H1 (cell line): ENCODE results near the gene TMEM273. TPM values are rescaled to one million over a fixed set of nuclear protein-coding genes. Genes with fewer than 3 reads are reported as not detected.

Experiments used
- CTCF ChIA-PET: fragments of 300-600 bp; sonication (Branson Sonifier 250); formaldehyde crosslinking; loops from one replicate; lab custom pipeline; 2021; ENCODE audit not compliant: partially characterized antibody; lab: Charles Lee
- POLR2A ChIA-PET: fragments of 300-600 bp; sonication (Branson Sonifier 250); formaldehyde crosslinking; loops from one replicate; lab custom pipeline; 2021; ENCODE audit warnings: inconsistent platforms; ENCODE audit not compliant: partially characterized antibody; lab: Charles Lee
- DNase-seq, 2 experiments: peaks; one replicate each; pipeline versions ENCODE4 v3.0.0 to v3.0.0-alpha.2; 2010 to 2022; ENCODE audit warnings: low spot score in 2 of 2, low read depth in 1 of 2, mixed read lengths in 1 of 2
- FAIRE-seq: peaks from 2 replicates; lab custom pipeline; 2011; peaks lifted over from hg19 to GRCh38; lab: Jason Lieb, UNC
- H2AFZ ChIP-seq: 2 replicates; pipeline ENCODE4 v1.8.1; 2012; ENCODE audit warnings: low read length, inconsistent platforms
- H2AK5ac ChIP-seq: 2 replicates; pipeline ENCODE4 v1.6.1; 2013; ENCODE audit warnings: low read depth, low read length
- H2BK120ac ChIP-seq: replicated peaks from 2 replicates; pipeline ENCODE3; 2013; ENCODE audit warnings: low read depth, low read length, inconsistent platforms
- H2BK12ac ChIP-seq: 2 replicates; pipeline ENCODE4 v1.6.1; 2013; ENCODE audit warnings: low read depth, low read length
- H2BK15ac ChIP-seq: 2 replicates; pipeline ENCODE4 v1.6.1; 2013; ENCODE audit warnings: low read length
- H2BK20ac ChIP-seq: 2 replicates; pipeline ENCODE4 v1.6.1; 2013; ENCODE audit warnings: low read length
- H2BK5ac ChIP-seq: 2 replicates; pipeline ENCODE4 v1.6.1; 2013; ENCODE audit warnings: low read depth, low read length
- H3K14ac ChIP-seq: 2 replicates; pipeline ENCODE4 v1.6.1; 2013; ENCODE audit warnings: inconsistent platforms; ENCODE audit not compliant: insufficient read length
- H3K18ac ChIP-seq: 2 replicates; pipeline ENCODE4 v1.6.1; 2013; ENCODE audit warnings: low read length; ENCODE audit errors: extremely low read depth
- H3K23ac ChIP-seq: 2 replicates; pipeline ENCODE4 v1.6.1; 2013; ENCODE audit warnings: inconsistent platforms; ENCODE audit not compliant: insufficient read length
- H3K23me2 ChIP-seq: 2 replicates; pipeline ENCODE4 v1.6.1; 2013; ENCODE audit warnings: low read depth, low read length
- H3K27ac ChIP-seq: 2 replicates; pipeline ENCODE4 v1.6.1; 2011; ENCODE audit warnings: low read depth, low read length, inconsistent platforms
- H3K27me3 ChIP-seq, 4 experiments: replicated peaks in 1 of 4; 1 replicate in 1 of 4; 2 replicates in 3 of 4; pipeline versions ENCODE4 v1.6.1 to v1.8.1; 2011 to 2013; ENCODE audit warnings: low read length in 3 of 4, mild to moderate bottlenecking in 3 of 4, inconsistent platforms in 2 of 4, mixed read lengths in 2 of 4, moderate library complexity in 1 of 4; ENCODE audit not compliant: control insufficient read depth in 3 of 4, insufficient read depth in 3 of 4; ENCODE audit errors: extremely low read depth in 1 of 4
- H3K36me3 ChIP-seq, 4 experiments: 2 replicates each; pipeline versions ENCODE4 v1.6.1 to v1.8.1; 2011 to 2013; ENCODE audit warnings: mild to moderate bottlenecking in 4 of 4, low read length in 3 of 4, moderate library complexity in 2 of 4, control low read depth in 1 of 4, inconsistent platforms in 1 of 4; ENCODE audit not compliant: insufficient read depth in 4 of 4, control insufficient read depth in 2 of 4
- H3K4ac ChIP-seq: replicated peaks from 2 replicates; pipeline ENCODE3; 2013; ENCODE audit warnings: low read length, low read depth, mixed read lengths, inconsistent platforms; ENCODE audit not compliant: insufficient read length
- H3K4me1 ChIP-seq, 4 experiments: replicated peaks in 1 of 4; 1 replicate in 1 of 4; 2 replicates in 3 of 4; pipeline versions ENCODE4 v1.6.1 to v1.8.1; 2011 to 2013; ENCODE audit warnings: low read length in 3 of 4, inconsistent platforms in 2 of 4, mixed read lengths in 1 of 4; ENCODE audit not compliant: insufficient read depth in 4 of 4, control insufficient read depth in 3 of 4
- H3K4me2 ChIP-seq, 2 experiments: 2 replicates each; pipeline versions ENCODE4 v1.6.1 to v1.8.1; 2011 to 2013; ENCODE audit warnings: low read depth in 2 of 2, low read length in 2 of 2, control low read depth in 1 of 2, inconsistent platforms in 1 of 2, mild to moderate bottlenecking in 1 of 2; ENCODE audit not compliant: insufficient read depth in 1 of 2
- H3K4me3 ChIP-seq, 4 experiments: fragments of 200-600, 300-600 bp in 1 of 4; sonication (generic), shearing (Covaris generic), sonication (Bioruptor Twin) in 1 of 4; 2 replicates each; pipeline versions ENCODE4 v1.5.1 to v1.8.1; 2011 to 2016; ENCODE audit warnings: low read length in 4 of 4, low read depth in 3 of 4, control low read depth in 2 of 4, inconsistent platforms in 2 of 4, mild to moderate bottlenecking in 2 of 4, mixed read lengths in 1 of 4, moderate library complexity in 1 of 4; ENCODE audit not compliant: insufficient read depth in 2 of 4; ENCODE audit errors: extremely low read depth in 1 of 4
- H3K56ac ChIP-seq: replicated peaks from 2 replicates; pipeline ENCODE3; 2013; ENCODE audit warnings: low read depth, mild to moderate bottlenecking, mixed read lengths, low read length, inconsistent platforms; ENCODE audit not compliant: insufficient read length
- H3K79me1 ChIP-seq: 2 replicates; pipeline ENCODE4 v1.6.1; 2013; ENCODE audit warnings: low read depth, low read length, control low read depth
- H3K79me2 ChIP-seq, 2 experiments: 2 replicates each; pipeline versions ENCODE4 v1.6.1 to v1.8.1; 2012 to 2013; ENCODE audit warnings: low read length in 2 of 2, mild to moderate bottlenecking in 2 of 2, inconsistent platforms in 1 of 2; ENCODE audit not compliant: insufficient read depth in 2 of 2, control insufficient read depth in 1 of 2
- H3K9ac ChIP-seq, 4 experiments: replicated peaks in 1 of 4; 1 replicate in 1 of 4; 2 replicates in 3 of 4; pipeline versions ENCODE4 v1.6.1 to v1.8.1; 2011 to 2013; ENCODE audit warnings: low read depth in 3 of 4, low read length in 3 of 4, control low read depth in 2 of 4, mild to moderate bottlenecking in 2 of 4, moderate library complexity in 2 of 4, inconsistent platforms in 1 of 4; ENCODE audit errors: extremely low read depth in 1 of 4
- H3K9me3 ChIP-seq, 2 experiments: 2 replicates each; pipeline versions ENCODE4 v1.6.1 to v1.8.1; 2012 to 2013; ENCODE audit warnings: mild to moderate bottlenecking in 2 of 2, moderate library complexity in 2 of 2, control low read depth in 1 of 2, inconsistent platforms in 1 of 2, low read depth in 1 of 2, low read length in 1 of 2, mixed read lengths in 1 of 2; ENCODE audit not compliant: insufficient read depth in 2 of 2
- H4K20me1 ChIP-seq, 2 experiments: replicated peaks in 1 of 2; 2 replicates each; pipeline versions ENCODE3 to v1.8.1; 2011 to 2013; ENCODE audit warnings: inconsistent platforms in 2 of 2, low read length in 2 of 2, mild to moderate bottlenecking in 1 of 2; ENCODE audit not compliant: insufficient read depth in 2 of 2, control insufficient read depth in 1 of 2
- H4K5ac ChIP-seq: 2 replicates; pipeline ENCODE4 v1.6.1; 2013; ENCODE audit warnings: low read length, low read depth, mixed read lengths, inconsistent platforms; ENCODE audit not compliant: insufficient read length
- H4K8ac ChIP-seq: 2 replicates; pipeline ENCODE4 v1.8.0; 2013; ENCODE audit warnings: mild to moderate bottlenecking, moderate library complexity, low read length, inconsistent platforms; ENCODE audit not compliant: insufficient read depth; ENCODE audit errors: extremely low read depth
- H4K91ac ChIP-seq: replicated peaks from 2 replicates; pipeline ENCODE3; 2013; ENCODE audit warnings: low read length, mixed read lengths, inconsistent platforms; ENCODE audit not compliant: insufficient read length
- BACH1 ChIP-seq: IDR thresholded peaks from 2 replicates; pipeline ENCODE4 v1.6.1; 2012; ENCODE audit warnings: low read length, improper control_type of control experiment
- CTBP2 ChIP-seq: IDR thresholded peaks from 2 replicates; pipeline ENCODE4 v1.7.0; 2011; ENCODE audit warnings: borderline replicate concordance, mild to moderate bottlenecking, moderate library complexity, mixed read lengths, low read length; ENCODE audit not compliant: insufficient read depth, insufficient read length
- EGR1 ChIP-seq: IDR thresholded peaks from 2 replicates; pipeline ENCODE4 v1.6.1; 2011; ENCODE audit warnings: low read depth, low read length, borderline replicate concordance
- GABPA ChIP-seq: IDR thresholded peaks from 2 replicates; pipeline ENCODE4 v1.6.1; 2011; ENCODE audit warnings: mild to moderate bottlenecking, low read length, moderate library complexity, borderline replicate concordance; ENCODE audit not compliant: insufficient read depth
- HDAC2 ChIP-seq, 2 experiments: fragments of 300-600 bp in 1 of 2; sonication (generic) in 1 of 2; IDR thresholded peaks; 2 replicates each; pipeline ENCODE4 v1.6.1; 2011 to 2012; ENCODE audit warnings: low read depth in 2 of 2, low read length in 2 of 2, mild to moderate bottlenecking in 2 of 2, moderate library complexity in 2 of 2, borderline replicate concordance in 1 of 2, inconsistent platforms in 1 of 2
- KDM1A ChIP-seq: fragments of 200-600, 300-600 bp; sonication (generic); IDR thresholded peaks from 2 replicates; pipeline ENCODE4 v1.7.1; 2016; ENCODE audit warnings: mild to moderate bottlenecking, low read length, borderline replicate concordance
- POLR2A ChIP-seq, 2 experiments: IDR thresholded peaks; 1 replicate in 1 of 2; 2 replicates in 1 of 2; pipeline ENCODE4 v1.6.1; 2011; ENCODE audit warnings: low read depth in 2 of 2, low read length in 2 of 2, mild to moderate bottlenecking in 2 of 2; ENCODE audit errors: control extremely low read depth in 1 of 2
- RBBP5 ChIP-seq: IDR thresholded peaks from 2 replicates; pipeline ENCODE4 v1.7.1; 2012; ENCODE audit warnings: low read depth, mild to moderate bottlenecking, inconsistent platforms, low read length, moderate library complexity, borderline replicate concordance
- SUZ12 ChIP-seq: fragments of 200-600 bp; sonication (generic); IDR thresholded peaks from 2 replicates; pipeline ENCODE4 v1.6.1; 2012; ENCODE audit warnings: mild to moderate bottlenecking, inconsistent platforms, low read length, moderate library complexity, mixed read lengths
- WGBS, 2 experiments: shearing (Covaris generic) in 1 of 2; methylation state at CpG; one replicate each; pipeline versions ENCODE4 v1.1.6 to v1.1.7; 2013 to 2015; ENCODE audit warnings: low lambda C conversion rate in 2 of 2, mixed read lengths in 2 of 2, inconsistent platforms in 1 of 2, low coverage in 1 of 2, missing lambda C conversion rate in 1 of 2; ENCODE audit not compliant: insufficient replicate concordance in 2 of 2, insufficient coverage in 1 of 2, insufficient read length in 1 of 2; ENCODE audit errors: extremely low coverage in 1 of 2, missing lambda C conversion rate in 1 of 2; 5-methylcytosine and 5-hydroxymethylcytosine counted together
- polyA plus RNA-seq, 7 experiments: library from polyadenylated mRNA; depleted of rRNA in 3 of 7; stranded (reverse) in 5 of 7; unstranded in 2 of 7; fragments of >200 nt in 5 of 7; fragments of 200-250 nt in 2 of 7; gene quantifications; 1 replicate in 5 of 7; 2 replicates in 1 of 7; 4 replicates in 1 of 7; pipeline versions ENCODE4 v1.2.1 to v1.2.3, GENCODE V29; 2011 to 2013; ENCODE audit warnings: missing spikeins in 2 of 7, mixed read lengths in 2 of 7
- total RNA-seq: library from RNA; stranded (reverse); fragmentation: NEBNext Ultra II Directional; extraction: Animal tissue kit (Norgen Biotek cat#: 25700); gene quantifications from 2 replicates; pipeline ENCODE4 v1.2.1, GENCODE V29; 2021

Gene TMEM273
- total and polyA plus RNA-seq, 2 of the 8 experiments (the other 6 are each of a cell fraction or from before 2014, with no cell fraction given): not detected

GRCh38 chr10:49218480-49218879 lies 30.3 kb upstream of the TMEM273 start:
- Histone ChIP-seq H3K27ac (no peak overlapping the region), H3K4ac (no peak overlapping the region), H3K18ac (no peak overlapping the region), H3K4me1 (no peaks in the 10 kb centered on the region), H3K79me1 (no peaks in the 10 kb centered on the region), H2AK5ac (no peak overlapping the region), H2BK12ac (no peak overlapping the region), H3K9ac (no peak overlapping the region), H4K91ac (no peak overlapping the region), H4K5ac (no peak overlapping the region), H4K20me1 (no peaks in the 10 kb centered on the region), H3K4me2 (no peak overlapping the region), H3K4me3 (no peak overlapping the region), H3K27me3 (no peaks in the 10 kb centered on the region), H3K56ac (no peak overlapping the region), H2BK120ac (no peak overlapping the region), H2BK15ac (no peak overlapping the region), H2AFZ (no peak overlapping the region), H3K23me2 (no peaks in the 10 kb centered on the region), H3K14ac (no peak overlapping the region), H2BK20ac (no peak overlapping the region), H3K23ac (no peak overlapping the region)
- no peak for FAIRE-seq
- CTCF ChIA-PET: interaction anchor here (0.9 kb wide), 1 partner anchor 11 kb away, joined by 3 read pairs; no protein-coding TSS in a partner anchor
- WGBS, 2 experiments: 77% methylated on average over 2 of the region's 2 CpGs; no CpG with 5 or more reads in 1 of the 2 experiments
- TF ChIP-seq POLR2A (IDR thresholded peaks at IDR 0.05; ENCODE audit: control extremely low read depth in 1 of 2, low read depth in 2 of 2, low read length in 2 of 2) (no peak), KDM1A (no peak), RBBP5 (no peak), SUZ12 (no peak), EGR1 (no peak), BACH1 (no peak), HDAC2 (IDR thresholded peaks at IDR 0.05; ENCODE audit: borderline replicate concordance in 1 of 2, low read depth in 2 of 2, low read length in 2 of 2) (no peak), CTBP2 (no peak), GABPA (no peak)
- TF ChIP-seq, all 59 proteins: peak for 0
- Histone ChIP-seq H3K79me2 (no peaks in the 10 kb centered on the region), H4K8ac (no peak overlapping the region), H2BK5ac (no peak overlapping the region), H3K36me3 (no peaks in the 10 kb centered on the region; a peak in 1 of 8 replicates), H3K9me3 (no peaks in the 10 kb centered on the region)
- no peak for DNase-seq
- POLR2A ChIA-PET: no interaction called here
